NB4 (cell line): ENCODE measurements around the gene MYOD1.

ENCODE experiments used
- DNase-seq: peaks from one replicate; pipeline ENCODE4 v3.0.0; 2010; ENCODE audit warnings: low read depth
- H3K4me3 ChIP-seq: one replicate; pipeline ENCODE4 v1.5.1; 2011; ENCODE audit warnings: mild to moderate bottlenecking, low read depth, low read length, moderate library complexity
- CTCF ChIP-seq: IDR thresholded peaks from one replicate; pipeline ENCODE4 v1.5.1; 2012; ENCODE audit warnings: low read depth, low read length
- MYC ChIP-seq: IDR thresholded peaks from 2 replicates; pipeline ENCODE4 v1.6.1; 2011; ENCODE audit warnings: low read depth, low read length
- POLR2A ChIP-seq: IDR thresholded peaks from 2 replicates; pipeline ENCODE4 v1.6.1; 2011; ENCODE audit warnings: mild to moderate bottlenecking; ENCODE audit not compliant: insufficient read length; ENCODE audit errors: extremely low read depth
- TF ChIP-seq, protein P1 (sequence below): IDR thresholded peaks from 2 replicates; pipeline ENCODE4 v1.6.1; 2011; ENCODE audit warnings: low read depth, low read length

MYOD1 gene

GRCh38 chr11:17767914-17768313, 48.5 kb downstream of the MYOD1 start:
- no peak for DNase-seq
- TF ChIP-seq, protein P1, sequence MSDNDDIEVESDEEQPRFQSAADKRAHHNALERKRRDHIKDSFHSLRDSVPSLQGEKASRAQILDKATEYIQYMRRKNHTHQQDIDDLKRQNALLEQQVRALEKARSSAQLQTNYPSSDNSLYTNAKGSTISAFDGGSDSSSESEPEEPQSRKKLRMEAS, result no peak
- TF ChIP-seq CTCF (no peak), MYC (no peak), POLR2A (no peak)
- H3K4me3 ChIP-seq, result no peak overlapping the region

DNA sequence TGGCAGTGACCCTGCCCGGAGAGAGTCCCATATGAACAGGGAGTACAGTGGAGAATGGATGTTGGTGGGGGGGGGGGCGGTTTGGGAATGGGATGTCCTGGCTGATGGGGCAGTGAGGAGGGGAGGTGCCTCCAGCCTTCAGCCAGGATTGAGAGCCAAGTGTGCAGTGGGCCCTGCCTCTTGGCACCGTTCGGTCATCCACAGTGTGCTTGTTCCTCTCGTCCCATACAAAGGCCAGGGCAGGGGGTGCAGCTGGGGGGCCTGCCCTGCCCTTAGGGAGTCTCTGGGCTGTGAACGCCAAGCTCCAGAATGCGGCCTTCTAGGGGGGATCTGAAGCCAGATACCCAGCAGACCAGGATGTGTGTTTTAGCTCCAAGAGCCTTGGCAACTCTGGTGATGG, 49.2 kb downstream of the MYOD1 start:
- no peak overlapping the region for H3K4me3 ChIP-seq
- DNase-seq, result no peak
- TF ChIP-seq MYC, result no peak
- no peak for TF ChIP-seq CTCF
- TF ChIP-seq POLR2A, result no peak
- TF ChIP-seq, protein P1, result no peak

DNA sequence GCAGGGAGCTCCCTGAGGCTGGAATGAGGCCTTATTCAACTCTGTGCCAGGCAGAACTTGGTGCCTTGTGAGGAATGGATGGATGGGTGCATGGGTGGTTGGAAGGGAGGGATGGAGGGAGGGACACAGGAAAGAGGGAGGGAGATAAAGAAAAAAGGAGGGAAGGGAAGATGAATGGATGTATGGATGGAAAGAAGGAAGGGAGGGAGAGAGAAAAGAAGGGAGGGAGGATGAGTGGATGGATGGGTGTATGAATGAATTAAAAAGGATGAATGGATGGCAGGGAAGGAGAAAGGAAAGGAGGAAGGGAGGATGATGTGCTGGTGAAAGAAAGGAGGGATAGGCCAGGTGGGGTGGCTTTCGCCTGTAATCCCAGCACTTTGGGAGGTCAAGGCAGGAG, 49.8 kb downstream of the MYOD1 start:
- DNase-seq, result no peak
- H3K4me3 ChIP-seq, result no peak overlapping the region
- TF ChIP-seq MYC (no peak), POLR2A (no peak), CTCF (no peak)
- TF ChIP-seq, protein P1, result no peak

DNA sequence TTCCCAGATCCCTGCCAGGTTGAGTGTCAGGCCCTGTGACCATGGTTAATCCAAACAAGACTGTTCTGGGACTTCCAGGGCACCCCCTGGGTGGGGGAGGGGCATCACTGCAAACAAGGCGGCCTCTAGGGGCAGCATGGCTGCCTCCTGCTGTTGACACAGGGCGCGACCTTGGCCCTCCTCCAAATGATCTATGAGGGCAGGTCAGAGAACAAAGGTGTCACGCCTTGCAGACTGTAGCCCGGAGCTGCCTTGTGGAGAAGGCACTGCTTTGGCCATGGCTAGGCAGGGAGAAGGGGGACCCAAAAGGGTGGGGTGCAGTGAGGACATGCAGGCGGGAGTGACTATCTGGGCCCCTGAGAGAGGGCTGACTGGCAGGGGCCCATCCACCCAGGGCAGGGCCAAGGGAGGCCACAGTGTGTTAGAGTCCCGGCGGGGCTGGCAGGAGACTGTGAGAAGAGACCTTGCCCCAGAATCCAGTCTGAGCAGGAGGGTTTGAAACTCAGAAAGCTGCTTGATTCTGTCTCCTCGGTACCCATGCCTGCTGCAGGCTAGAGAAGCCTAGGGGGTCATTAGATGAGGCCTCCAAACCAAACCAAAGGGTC, 50.8 kb downstream of the MYOD1 start:
- TF ChIP-seq CTCF (peak; percentile 17), POLR2A (no peak)
- peak; percentile 19 for DNase-seq
- H3K4me3 ChIP-seq, result no peak overlapping the region

- no peak for DNase-seq
- no peak overlapping the region for H3K4me3 ChIP-seq
- TF ChIP-seq, protein P1, result no peak
- TF ChIP-seq POLR2A (no peak), MYC (no peak), CTCF (no peak)
Observed at GRCh38 chr11:17770917-17771316, 51.5 kb downstream of the MYOD1 start.

DNA sequence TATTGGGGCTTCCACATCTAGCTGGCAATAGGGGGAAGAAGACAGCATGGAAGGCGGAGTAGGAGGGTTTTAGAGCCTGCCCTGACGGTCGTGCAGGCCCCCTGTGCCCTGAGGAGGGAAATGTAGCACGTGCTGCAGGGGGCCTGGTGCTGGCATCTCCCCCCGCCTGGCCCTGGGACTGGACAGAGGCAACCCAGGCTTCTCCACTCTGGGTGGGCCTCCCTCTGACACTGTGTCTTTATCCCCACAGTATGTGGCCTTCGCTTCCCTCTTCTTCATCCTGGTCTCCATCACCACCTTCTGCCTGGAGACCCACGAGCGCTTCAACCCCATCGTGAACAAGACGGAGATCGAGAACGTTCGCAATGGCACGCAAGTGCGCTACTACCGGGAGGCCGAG, 52.0 kb downstream of the MYOD1 start:
- TF ChIP-seq CTCF (no peak), MYC (no peak), POLR2A (no peak)
- TF ChIP-seq, protein P1, result no peak
- DNase-seq, result no peak
- no peak overlapping the region for H3K4me3 ChIP-seq
